H1 (cell line): ENCODE results near the gene TRPV2.
"Not testable (repeated sequence)": the region's sequence is repeated elsewhere in the genome, so short reads cannot be mapped to it uniquely, and the experiment has no call there.

Experiments used
- CTCF ChIP-seq, 3 experiments: IDR thresholded peaks; 1 replicate in 2 of 3; 2 replicates in 1 of 3; pipeline versions ENCODE4 v1.5.1 to v1.6.1; 2011; ENCODE audit warnings: low read length in 3 of 3, mild to moderate bottlenecking in 3 of 3, inconsistent platforms in 2 of 3, low read depth in 1 of 3, moderate library complexity in 1 of 3; ENCODE audit not compliant: insufficient read depth in 1 of 3; ENCODE audit errors: control extremely low read depth in 1 of 3
- EP300 ChIP-seq, 2 experiments: IDR thresholded peaks; 1 replicate in 1 of 2; 2 replicates in 1 of 2; pipeline ENCODE4 v1.6.1; 2011 to 2012; ENCODE audit warnings: low read depth in 2 of 2, low read length in 2 of 2, mild to moderate bottlenecking in 2 of 2, borderline replicate concordance in 1 of 2, inconsistent platforms in 1 of 2, moderate library complexity in 1 of 2
- POLR2A ChIP-seq, 2 experiments: IDR thresholded peaks; 1 replicate in 1 of 2; 2 replicates in 1 of 2; pipeline ENCODE4 v1.6.1; 2011; ENCODE audit warnings: low read depth in 2 of 2, low read length in 2 of 2, mild to moderate bottlenecking in 2 of 2; ENCODE audit errors: control extremely low read depth in 1 of 2
- SIN3A ChIP-seq, 2 experiments: IDR thresholded peaks in 1 of 2; conservative IDR thresholded peaks in 1 of 2; 2 replicates each; pipeline ENCODE4 v1.6.1; 2011 to 2012; ENCODE audit warnings: low read length in 2 of 2, improper control_type of control experiment in 1 of 2, low read depth in 1 of 2, mild to moderate bottlenecking in 1 of 2

- TF ChIP-seq POLR2A (IDR thresholded peaks at IDR 0.05; ENCODE audit: control extremely low read depth in 1 of 2, low read depth in 2 of 2, low read length in 2 of 2); CTCF (IDR thresholded peaks at IDR 0.05; ENCODE audit: control extremely low read depth in 1 of 3, insufficient read depth in 1 of 3, low read depth in 1 of 3, low read length in 3 of 3); SIN3A (conservative IDR thresholded peaks at IDR 0.05 in 1 of 2, IDR thresholded peaks at IDR 0.05 in 1 of 2; ENCODE audit: low read depth in 1 of 2, low read length in 2 of 2); EP300 (IDR thresholded peaks at IDR 0.05; ENCODE audit: borderline replicate concordance in 1 of 2, low read depth in 2 of 2, low read length in 2 of 2): not testable (repeated sequence)
Observed at GRCh38 chr17:16452268-16452667, 36.9 kb downstream of the TRPV2 start.
